Measurements from ENCODE around the gene PGF. TPM values are rescaled to one million over a fixed set of nuclear protein-coding genes. Genes with fewer than 3 reads are reported as not detected.
A peak's percentile ranks its signal among the peaks of the same experiment; 100 is the strongest.

Gene PGF
- total and polyA plus RNA-seq, 2 of the 13 experiments (the other 11 are each of a cell fraction or from before 2014, with no cell fraction given): 10.7 to 27.5 TPM

DNA sequence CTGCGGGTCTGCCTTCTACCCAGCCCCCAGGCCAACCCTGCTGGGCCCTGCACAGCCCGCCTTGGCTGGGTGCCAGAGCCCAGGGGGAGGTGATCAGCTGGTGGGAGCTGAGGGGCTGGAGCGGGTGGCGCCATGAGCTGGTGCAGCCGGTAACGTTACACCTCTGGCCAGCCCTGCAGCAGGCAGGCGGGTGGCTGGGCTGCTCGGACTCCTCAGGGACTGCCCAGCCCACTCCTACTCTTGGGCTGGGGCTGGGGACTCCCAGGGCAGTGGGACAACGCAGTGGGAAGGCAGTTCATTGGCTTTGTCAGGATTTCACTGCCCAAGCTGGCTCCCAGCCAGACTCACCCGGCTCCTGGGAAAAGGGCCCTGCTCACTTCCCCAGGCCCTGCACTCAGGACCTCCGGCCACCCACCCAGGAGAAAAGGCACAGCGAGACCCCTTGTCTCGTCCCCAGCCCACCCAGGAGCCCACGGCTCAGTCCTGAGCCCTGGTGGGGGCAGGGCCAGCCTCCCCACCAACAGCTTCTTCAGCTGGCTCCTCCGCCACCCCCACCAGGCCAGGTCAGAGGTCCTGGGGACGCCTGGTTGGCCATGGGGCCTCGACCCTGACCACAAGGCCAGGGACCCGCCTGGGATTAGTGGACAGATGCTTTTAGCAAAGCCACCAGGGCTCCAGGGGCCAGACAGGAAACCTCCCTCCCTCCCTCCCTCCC lies 1.0 kb downstream of the PGF start (continued):
- TF ChIP-seq, protein P1, sequence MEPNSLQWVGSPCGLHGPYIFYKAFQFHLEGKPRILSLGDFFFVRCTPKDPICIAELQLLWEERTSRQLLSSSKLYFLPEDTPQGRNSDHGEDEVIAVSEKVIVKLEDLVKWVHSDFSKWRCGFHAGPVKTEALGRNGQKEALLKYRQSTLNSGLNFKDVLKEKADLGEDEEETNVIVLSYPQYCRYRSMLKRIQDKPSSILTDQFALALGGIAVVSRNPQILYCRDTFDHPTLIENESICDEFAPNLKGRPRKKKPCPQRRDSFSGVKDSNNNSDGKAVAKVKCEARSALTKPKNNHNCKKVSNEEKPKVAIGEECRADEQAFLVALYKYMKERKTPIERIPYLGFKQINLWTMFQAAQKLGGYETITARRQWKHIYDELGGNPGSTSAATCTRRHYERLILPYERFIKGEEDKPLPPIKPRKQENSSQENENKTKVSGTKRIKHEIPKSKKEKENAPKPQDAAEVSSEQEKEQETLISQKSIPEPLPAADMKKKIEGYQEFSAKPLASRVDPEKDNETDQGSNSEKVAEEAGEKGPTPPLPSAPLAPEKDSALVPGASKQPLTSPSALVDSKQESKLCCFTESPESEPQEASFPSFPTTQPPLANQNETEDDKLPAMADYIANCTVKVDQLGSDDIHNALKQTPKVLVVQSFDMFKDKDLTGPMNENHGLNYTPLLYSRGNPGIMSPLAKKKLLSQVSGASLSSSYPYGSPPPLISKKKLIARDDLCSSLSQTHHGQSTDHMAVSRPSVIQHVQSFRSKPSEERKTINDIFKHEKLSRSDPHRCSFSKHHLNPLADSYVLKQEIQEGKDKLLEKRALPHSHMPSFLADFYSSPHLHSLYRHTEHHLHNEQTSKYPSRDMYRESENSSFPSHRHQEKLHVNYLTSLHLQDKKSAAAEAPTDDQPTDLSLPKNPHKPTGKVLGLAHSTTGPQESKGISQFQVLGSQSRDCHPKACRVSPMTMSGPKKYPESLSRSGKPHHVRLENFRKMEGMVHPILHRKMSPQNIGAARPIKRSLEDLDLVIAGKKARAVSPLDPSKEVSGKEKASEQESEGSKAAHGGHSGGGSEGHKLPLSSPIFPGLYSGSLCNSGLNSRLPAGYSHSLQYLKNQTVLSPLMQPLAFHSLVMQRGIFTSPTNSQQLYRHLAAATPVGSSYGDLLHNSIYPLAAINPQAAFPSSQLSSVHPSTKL (CRISPR knock-in tag; IDR thresholded peaks at IDR 0.05): peak; percentile 5; the same call in 1 of the 2 replicates
- peak; percentile 35 for TF ChIP-seq MED1 (CRISPR knock-in tag; IDR thresholded peaks at IDR 0.05)
- TF ChIP-seq YEATS2 (CRISPR knock-in tag; IDR thresholded peaks at IDR 0.05; ENCODE audit: borderline replicate concordance): 0 out of 2 replicates have a peak, but pooled peaks have one; percentile 19
- peak; percentile 46; the same call in 1 of the 2 replicates for TF ChIP-seq ISL2 (CRISPR knock-in tag; IDR thresholded peaks at IDR 0.05)
- TF ChIP-seq ZNF660 (CRISPR knock-in tag; IDR thresholded peaks at IDR 0.05; ENCODE audit: borderline replicate concordance, low read depth): no peak
- TF ChIP-seq FOXP4 (CRISPR knock-in tag; IDR thresholded peaks at IDR 0.05): no peak
- no peak for TF ChIP-seq ZFP90 (CRISPR knock-in tag; IDR thresholded peaks at IDR 0.05; ENCODE audit: borderline replicate concordance)
- no peak for TF ChIP-seq ZFP41 (CRISPR knock-in tag; IDR thresholded peaks at IDR 0.05; ENCODE audit: borderline replicate concordance)
- no peak for TF ChIP-seq ZFP37 (CRISPR knock-in tag; IDR thresholded peaks at IDR 0.05; ENCODE audit: borderline replicate concordance)
- TF ChIP-seq ZNF724P (CRISPR knock-in tag; IDR thresholded peaks at IDR 0.05; ENCODE audit: borderline replicate concordance): no peak
- TF ChIP-seq STAT6 (CRISPR knock-in tag; IDR thresholded peaks at IDR 0.05; ENCODE audit: borderline replicate concordance): no peak
- no peak for TF ChIP-seq ZNF510 (CRISPR knock-in tag; IDR thresholded peaks at IDR 0.05; ENCODE audit: low read depth)
- TF ChIP-seq ISX (CRISPR knock-in tag; conservative IDR thresholded peaks at IDR 0.05): no peak
- TF ChIP-seq TBL1XR1 (IDR thresholded peaks at IDR 0.05; ENCODE audit: borderline replicate concordance, low read length, partially characterized antibody): no peak
- no peak for TF ChIP-seq POGZ (CRISPR knock-in tag; IDR thresholded peaks at IDR 0.05)
- TF ChIP-seq, protein P2, sequence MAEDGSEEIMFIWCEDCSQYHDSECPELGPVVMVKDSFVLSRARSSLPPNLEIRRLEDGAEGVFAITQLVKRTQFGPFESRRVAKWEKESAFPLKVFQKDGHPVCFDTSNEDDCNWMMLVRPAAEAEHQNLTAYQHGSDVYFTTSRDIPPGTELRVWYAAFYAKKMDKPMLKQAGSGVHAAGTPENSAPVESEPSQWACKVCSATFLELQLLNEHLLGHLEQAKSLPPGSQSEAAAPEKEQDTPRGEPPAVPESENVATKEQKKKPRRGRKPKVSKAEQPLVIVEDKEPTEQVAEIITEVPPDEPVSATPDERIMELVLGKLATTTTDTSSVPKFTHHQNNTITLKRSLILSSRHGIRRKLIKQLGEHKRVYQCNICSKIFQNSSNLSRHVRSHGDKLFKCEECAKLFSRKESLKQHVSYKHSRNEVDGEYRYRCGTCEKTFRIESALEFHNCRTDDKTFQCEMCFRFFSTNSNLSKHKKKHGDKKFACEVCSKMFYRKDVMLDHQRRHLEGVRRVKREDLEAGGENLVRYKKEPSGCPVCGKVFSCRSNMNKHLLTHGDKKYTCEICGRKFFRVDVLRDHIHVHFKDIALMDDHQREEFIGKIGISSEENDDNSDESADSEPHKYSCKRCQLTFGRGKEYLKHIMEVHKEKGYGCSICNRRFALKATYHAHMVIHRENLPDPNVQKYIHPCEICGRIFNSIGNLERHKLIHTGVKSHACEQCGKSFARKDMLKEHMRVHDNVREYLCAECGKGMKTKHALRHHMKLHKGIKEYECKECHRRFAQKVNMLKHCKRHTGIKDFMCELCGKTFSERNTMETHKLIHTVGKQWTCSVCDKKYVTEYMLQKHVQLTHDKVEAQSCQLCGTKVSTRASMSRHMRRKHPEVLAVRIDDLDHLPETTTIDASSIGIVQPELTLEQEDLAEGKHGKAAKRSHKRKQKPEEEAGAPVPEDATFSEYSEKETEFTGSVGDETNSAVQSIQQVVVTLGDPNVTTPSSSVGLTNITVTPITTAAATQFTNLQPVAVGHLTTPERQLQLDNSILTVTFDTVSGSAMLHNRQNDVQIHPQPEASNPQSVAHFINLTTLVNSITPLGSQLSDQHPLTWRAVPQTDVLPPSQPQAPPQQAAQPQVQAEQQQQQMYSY (CRISPR knock-in tag; IDR thresholded peaks at IDR 0.05): no peak
- TF ChIP-seq ZSCAN9 (CRISPR knock-in tag; IDR thresholded peaks at IDR 0.05; ENCODE audit: borderline replicate concordance): no peak
